CD4-positive, alpha-beta T cell treated with Interleukin-17A for 4 hours (primary cell): ENCODE measurements around the gene HAVCR1.
"Not testable (repeated sequence)": the region's sequence is repeated elsewhere in the genome, so short reads cannot be mapped to it uniquely, and the experiment has no call there.

Experiments used
- DNase-seq: peaks from one replicate; pipeline ENCODE4 v3.0.0-alpha.2; 2020; ENCODE audit warnings: mixed read lengths

The HAVCR1 gene

DNA sequence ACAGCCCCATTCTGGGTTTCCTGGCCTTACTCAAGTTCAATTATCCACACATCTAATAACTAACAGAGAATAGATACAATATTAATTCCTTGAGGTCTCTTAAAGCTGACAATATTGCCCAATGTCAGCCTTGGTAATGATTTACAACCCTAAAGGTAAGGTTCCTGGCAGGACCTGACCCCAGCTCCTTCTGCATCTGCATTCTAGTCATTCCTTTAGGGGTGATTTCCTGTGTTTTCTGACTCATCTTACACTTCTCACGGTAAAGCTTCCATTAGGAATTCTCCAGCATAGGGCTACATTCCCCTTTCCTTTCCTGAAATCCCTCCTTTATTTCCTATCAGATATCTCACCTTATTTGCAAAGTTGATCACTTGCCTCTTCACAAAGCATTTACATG is 9.3 kb downstream of the HAVCR1 start:
- DNase-seq = no peak

DNA sequence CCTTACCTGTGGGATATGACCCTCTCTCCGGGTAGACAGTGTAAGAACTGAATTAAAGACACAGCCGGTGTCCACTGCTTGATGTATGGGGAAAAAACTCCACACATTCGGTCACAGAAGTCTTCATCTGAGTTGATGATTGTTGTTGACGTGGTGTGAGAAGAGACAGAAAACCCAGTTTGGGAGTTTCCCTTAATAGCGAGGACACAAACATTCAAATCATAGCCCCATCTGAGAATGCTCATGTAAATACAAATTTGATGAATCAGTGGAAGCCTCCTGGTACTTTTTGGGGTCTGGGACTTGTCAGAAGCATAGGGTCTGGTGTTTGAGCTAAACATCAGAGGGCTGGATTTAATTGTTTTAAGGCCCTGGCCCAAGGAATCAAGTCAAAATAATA is 11.0 kb downstream of the HAVCR1 start:
- no peak for DNase-seq

DNA sequence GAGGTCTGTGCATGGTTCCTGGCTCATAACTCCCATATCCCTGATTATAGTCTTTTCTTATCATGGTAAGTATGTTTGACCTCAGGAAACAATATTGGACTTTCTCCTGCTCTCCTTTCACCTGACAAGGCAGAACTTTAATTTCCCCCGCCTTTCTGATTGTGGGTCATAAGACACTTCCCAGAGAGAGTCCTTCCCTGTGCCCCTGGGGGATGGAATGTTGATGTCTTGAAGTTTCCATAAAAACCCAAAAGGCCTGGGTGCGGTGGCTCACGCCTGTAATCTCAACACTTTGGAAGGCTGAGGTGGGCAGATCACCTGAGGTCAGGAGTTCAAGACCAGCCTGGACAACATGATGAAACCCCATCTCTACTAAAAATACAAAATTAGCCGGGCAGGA is 11.9 kb downstream of the HAVCR1 start:
- not testable (repeated sequence) for DNase-seq

DNA sequence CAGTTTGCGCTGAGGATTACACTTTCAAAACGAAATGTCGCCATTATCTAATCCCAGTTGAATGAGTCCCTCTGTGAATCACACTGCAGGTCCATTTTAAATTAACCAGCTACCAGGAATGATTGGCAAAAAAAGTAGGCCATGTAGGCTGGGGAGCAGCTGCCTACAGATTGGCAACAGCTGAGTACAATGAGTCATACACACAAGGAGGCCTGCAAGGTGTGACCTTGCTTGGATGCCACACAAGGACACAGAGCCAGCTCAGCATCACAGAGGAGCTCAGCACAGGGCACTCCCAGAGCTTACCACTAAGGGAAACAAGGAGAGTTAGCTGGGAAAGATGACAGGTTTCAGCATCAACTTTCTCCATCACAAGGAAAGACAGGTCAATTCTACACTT is 12.9 kb downstream of the HAVCR1 start:
- peak; percentile 12 for DNase-seq

DNA sequence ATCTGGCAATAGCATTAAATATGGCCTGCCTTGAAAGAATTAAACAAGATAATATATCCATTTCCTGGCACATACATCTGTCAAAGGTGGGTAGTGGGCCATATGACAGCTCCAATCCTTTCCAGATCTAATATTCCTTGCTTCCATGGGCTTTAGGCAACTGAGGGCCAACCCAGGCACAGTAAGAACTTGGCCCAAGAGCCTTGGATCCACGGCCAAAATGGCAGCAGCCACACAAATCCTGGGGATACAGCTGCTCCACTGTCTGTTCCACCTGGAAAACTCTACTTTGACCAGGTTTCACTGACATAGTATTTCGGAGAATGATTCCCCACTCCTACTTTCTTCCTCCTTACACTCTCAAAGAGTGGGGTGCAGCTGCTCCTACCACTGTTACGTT is 13.3 kb downstream of the HAVCR1 start:
- no peak for DNase-seq

DNA sequence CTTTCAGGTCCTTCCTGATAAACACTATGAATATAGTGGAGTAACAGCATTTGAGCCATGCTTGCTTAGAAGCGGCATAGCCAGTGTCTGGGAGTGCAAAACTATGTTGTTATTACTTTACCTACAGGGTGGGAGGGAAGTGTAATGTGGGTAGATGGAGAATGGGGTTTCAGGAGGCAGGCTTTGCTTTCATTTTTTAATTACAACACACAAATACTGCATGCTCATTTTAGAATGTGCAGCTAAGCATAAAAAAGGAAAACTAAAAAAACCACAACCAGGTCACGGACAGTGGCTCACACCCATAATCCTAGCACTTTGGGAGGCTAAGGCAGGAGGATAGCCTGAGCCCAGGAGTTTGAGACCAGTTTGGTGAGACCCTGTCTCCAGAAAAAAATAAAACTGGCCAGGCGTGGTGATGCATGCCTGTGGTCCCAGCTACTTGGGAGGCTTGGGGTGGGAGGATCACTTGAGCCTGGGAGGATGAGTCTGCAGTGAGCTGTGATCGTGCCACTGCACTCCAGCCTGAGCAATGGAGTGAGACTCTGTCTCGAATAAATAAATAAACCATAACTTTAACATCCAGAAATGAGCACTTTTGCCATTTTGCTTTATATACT is 20.2 kb downstream of the HAVCR1 start:
- no peak for DNase-seq

DNA sequence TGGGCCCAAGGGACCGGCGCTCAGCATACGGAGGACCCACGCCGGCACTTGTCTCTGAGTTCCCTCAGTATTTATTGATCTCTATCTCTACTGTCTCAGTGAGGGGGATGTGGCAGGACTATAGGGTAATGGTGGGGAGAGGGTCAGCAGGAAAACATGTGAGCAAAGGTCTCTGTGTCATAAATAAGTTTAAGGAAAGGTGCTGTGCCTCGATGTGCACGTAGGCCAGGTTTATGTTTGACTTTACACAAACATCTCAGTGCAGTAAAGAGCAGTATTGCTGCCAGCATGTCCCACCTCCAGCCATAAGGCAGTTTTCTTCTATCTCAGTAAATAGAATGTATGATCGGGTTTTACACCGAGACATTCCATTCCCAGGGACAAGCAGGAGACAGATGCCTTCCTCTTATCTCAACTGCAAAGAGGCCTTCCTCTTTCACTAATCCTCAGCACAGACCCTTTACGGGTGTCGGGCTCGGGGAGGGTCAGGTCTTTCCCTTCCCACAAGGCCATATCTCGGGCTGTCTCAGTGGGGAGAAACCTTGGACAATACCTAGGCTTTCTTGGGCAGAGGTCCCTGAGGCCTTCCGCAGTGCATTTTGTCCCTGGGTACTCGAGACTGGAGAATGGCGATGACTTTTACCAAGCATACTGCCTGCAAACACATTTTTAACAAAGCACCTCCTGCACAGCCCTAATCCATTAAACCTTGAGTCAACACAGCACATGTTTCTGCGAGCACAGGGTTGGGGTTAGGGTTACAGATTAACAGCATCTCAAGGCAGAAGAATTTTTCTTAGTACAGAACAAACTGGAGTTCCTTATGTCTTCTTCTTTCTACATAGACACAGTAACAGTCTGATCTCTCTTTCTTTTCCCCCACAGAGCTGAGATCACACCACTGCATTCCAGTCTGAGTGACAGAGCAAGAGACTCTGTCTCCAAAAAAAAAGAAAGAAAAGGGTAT is 24.5 kb downstream of the HAVCR1 start:
- not testable (repeated sequence) for DNase-seq

DNA sequence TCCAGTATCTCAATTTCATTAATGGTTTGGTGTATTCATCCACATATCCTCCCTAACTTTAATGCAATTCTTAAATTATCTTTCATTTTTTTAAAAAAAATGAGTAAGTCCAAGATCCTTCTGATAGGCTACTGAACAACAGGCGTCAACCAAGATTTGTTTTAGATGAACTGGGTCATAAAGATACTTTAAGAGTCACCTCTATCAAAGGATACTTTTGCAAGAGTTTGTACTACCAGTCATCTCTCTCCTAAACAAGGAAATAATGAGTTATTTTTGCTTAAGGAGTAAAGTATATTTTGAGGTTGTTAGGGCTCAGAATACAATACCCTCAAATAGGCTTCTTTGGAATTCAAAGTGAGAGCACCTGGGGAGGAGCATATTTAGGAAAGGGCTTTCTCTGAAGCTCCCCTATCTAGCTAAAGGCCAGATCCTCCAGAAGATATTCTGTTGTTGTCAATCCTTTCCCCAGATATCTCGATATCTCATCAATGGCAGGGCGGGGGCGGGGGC is 25.8 kb downstream of the HAVCR1 start:
- no peak for DNase-seq

DNA sequence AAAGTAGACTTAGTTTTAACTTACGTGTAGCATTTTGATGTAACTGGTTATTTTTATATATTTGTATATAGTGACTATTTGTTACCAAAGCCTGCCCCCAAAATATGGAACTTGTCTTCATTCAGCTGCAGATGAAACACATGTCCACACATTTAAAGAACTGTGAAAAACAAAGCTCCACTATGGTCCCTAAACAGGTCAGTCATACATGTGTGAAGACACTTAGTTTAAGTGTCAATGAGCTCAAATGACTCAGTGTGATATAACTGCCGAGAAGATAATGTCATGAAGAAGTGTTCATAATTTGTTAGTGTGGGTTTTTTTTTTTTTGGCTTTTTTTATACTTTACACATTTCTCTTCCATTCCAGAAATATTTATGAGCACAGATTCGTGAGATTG is 28.2 kb downstream of the HAVCR1 start:
- no peak for DNase-seq

DNA sequence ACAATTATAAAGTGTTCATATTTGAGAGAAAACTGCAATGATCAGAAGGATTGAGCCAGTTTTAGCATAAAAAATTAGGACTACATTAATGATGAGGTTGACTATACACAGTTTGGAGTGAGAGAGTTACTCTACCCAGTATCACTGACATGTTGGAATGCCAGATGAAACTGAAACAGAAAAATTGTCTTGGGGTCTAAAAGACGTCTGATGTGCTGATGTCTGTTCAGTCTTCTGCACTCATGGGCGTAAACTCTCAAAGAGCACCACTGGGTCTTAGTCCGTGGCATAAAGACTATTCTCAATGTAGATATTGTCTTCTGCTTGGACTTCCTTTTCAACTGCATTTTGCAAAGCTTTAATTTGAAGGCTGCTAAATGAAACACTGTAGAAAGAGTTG is 29.5 kb downstream of the HAVCR1 start:
- no peak for DNase-seq

DNA sequence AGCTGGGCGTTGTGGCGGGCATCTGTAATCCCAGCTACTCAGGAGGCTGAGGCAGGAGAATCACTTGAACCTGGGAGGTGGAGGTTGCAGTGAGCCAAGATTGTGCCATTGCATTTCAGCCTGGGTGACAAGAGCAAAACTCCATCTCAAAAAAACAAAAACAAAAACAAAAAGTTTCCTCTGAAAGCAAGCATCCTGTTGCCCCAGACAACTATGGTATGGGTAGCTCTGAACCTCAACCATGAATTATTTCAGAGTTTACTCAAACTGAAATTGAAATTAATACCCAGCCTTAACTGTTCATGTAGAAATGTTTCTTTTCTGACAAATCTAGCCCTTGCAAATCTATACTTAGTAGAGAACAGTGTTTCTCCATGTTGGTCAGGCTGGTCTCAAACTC is 31.3 kb downstream of the HAVCR1 start:
- DNase-seq = not testable (repeated sequence)

DNA sequence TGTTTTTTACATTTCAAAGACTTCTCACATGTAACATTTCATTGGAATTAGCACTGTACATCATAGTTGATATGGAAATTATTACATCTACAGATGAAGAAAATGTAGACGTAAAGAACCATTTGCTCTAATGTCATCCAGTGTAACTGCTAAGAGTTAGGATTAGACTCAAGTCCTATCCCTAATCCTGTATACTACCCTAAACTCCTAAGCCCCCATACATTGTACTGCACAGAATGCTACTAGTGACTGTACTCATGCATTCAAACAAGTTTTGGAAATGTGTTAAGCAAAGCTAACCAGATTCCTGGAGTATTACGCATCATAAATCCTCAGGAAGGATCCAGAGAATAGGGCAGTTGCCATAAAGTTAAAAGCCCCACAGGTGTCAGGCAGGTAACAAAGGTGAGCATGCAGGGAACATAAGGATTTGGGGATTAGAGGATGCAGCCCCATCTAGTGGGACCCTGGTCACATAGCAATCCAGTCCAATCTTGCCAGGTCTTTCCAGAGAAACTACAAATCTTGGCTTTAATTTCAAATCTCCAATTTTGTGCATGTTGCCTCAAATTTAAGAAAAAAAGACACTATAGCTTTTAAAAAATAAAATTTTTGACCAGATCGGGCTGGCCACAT is 32.0 kb downstream of the HAVCR1 start:
- no peak for DNase-seq

DNA sequence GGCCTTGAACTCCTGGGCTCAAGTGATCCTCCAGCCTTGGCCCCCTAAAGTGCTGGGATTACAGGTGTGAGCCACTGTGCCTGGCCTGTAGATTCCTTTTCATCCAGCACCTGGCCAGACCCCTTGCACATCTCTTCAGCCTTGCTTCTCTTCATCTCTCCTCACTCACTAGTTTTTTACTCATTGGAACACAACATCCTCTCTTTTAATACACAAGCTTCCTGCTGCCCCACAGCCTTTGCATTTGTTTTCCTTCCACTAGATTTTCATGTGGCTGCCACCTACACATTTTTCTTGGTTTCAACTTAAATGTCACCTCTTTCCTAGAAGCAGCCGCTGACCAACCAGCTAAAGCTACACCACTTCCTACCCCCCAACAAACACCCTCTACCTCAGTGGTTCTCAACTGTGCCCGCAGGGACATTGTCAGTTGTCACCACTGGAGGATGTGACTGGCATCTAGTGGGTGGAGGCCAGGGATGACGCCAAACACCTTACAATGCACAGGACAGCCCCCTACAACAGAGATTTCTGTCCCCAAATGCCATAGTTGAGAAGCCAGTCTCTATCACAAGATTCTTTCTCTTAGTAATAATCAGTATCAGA is 33.7 kb downstream of the HAVCR1 start:
- DNase-seq = peak; percentile 33

DNA sequence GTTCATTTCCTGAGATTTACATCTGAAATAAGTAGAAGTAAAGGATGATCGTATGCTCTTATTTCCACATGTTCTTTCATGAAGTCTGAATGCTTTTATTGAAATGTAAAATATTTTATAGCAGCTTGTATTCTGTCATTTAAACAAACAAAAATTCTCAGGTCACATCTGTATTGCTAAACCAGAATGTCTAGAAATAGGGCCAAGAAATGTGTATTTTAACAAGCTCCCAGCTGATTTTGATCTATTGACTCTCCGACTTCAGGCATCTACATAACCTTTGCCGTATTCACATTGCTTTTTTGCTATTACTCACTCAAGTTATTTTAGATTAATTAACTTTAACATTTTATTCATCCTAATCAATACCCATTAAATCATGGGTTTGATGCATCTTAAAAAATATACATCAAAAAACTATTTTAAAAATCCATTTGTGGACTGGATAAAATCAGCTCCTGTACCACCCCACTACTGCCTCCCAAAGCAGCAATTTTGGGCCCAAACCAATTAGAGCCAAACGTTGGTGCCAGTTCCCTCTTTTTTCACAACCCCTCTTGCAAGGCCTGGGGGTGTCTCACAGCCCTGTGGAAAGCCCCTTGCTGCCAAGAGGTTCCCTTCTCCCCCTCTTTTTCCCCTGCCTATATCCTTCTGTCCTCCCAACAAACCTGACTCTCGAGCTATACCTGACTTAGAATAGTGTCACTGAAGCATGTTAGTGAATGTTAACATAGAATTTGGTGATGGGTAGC is 34.5 kb downstream of the HAVCR1 start:
- no peak for DNase-seq

DNA sequence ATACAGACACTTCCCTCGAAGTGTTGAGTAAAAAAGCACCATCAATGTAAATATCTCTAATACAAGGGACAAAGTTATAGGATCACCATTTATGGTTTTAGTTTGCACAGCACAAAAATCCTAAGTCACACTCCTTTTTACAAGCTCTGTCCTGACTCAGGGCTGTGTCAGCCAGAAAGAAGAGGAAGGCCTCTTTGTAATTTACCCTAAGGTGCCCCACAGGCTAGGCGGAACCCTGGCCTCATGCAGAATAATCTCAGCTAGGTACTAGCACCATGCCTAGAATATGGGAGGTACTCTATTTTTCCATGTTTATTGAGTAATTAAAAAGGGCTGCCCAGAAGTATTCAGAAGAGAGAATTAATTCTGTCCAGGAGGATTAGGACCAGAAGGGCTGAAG is 36.9 kb downstream of the HAVCR1 start:
- DNase-seq = no peak

DNA sequence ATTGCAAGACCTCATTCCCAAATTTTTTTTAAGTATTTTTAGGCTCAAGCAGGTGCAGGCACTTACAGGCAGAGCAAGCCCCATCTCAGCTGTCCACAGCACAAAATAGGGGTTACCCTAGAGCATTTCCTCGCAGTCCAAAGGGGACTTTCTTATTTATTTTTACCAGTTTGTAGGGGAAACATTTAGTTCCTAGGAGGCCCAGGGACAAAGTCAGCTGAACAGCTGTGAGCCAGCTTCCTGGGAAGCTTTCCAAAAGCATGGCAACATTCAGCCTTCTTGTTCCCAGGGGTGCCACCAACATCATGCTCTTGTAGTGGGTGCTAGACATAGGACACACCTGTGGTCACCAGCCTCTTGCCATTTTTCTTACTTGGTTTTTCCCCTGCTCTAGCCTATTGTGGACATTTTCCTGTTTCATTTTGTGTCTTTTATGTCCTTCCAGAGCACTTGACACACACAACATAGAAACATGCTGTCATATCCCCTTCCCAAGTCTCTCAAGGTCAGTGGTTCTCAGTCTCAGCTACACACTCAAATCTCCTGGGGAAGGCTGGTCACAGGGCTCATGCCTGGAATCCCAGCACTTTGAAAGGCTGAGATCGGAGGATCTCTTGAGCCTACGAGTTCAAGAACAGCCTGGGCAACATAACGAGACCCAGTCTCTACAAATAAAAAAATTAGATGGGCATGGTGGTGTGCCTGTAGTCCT is 38.2 kb downstream of the HAVCR1 start:
- DNase-seq = no peak

DNA sequence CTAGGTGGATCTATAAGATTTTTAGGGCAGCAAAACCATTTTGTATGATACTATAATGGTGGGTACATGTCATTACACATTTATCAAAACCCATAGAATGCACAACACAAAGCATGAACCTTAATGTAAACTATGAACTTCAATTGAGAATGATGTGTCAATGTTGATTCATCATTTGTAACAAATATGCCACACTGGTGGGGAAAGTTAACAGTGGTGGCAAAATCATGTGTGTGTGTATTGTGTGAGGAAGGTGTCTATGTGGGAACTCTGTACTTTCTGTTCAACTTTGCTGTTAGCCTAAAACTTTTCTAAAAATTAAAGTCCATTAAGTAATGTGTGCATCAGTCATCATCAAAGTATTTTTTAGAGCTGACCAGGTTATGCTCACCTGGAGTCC is 38.9 kb downstream of the HAVCR1 start:
- no peak for DNase-seq

DNA sequence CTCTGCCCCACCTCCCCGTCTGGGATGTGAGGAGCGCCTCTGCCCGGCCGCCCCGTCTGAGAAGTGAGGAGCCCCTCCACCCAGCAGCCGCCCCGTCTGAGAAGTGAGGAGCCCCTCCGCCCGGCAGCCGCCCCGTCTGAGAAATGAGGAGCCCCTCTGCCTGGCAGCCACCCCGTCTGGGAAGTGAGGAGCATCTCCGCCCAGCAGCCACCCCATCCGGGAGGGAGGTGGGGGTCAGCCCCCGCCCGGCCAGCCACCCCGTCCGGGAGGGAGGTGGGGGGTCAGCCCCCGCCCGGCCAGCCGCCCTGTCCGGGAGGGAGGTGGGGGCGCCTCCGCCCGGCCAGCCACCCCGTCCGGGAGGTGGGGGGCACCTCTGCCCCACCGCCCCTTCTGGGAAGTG is 44.8 kb downstream of the HAVCR1 start:
- not testable (repeated sequence) for DNase-seq

DNA sequence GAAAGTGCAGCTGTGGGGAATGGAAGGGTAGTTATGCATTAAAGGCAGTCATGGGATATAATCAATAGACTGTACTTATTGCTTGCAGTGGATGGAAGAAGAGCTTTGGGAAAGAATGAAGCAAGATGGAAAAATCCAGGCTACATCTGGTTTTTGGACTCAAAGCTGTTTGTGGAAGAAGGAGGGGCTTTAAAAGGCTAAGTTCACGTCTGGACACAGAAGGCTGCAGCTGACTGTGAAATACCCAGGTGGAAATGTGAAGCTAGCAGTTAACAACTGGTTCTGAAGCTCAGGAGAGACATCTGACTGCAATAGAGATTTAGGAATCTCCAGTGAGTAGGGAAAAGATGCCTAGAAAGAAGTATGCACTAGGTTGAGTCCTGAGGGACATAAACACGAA is 52.7 kb downstream of the HAVCR1 start:
- no peak for DNase-seq

DNA sequence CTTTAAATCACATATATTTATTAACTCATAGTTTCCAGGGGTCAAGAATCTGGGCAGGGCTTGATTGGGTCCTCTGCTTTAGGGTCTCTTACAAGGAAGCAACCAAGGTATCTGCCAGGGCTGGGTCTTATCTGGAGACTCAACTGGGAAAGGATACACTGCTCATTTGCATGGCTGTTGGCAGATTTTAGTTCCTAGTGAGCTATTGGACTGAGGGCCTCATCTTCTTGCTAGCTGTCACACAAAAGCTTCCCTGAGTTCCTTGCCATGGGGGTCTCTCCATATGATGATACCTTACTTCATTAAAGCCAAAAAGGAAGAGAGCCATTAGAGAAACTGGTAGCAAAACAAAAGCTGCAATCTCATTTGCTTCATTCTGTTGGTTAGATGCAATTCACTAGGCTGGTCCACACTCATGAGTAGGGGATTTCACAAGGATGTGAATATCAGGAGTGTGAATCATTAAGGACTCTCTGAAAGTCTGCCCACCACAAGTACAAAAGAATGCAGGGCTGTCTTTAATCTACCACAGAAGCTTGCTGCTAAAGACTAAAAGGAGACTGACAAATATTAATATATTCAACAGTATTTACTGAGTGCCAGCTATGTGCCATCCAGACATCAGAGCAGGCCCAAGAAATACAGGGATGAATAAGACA is 53.9 kb downstream of the HAVCR1 start:
- no peak for DNase-seq

DNA sequence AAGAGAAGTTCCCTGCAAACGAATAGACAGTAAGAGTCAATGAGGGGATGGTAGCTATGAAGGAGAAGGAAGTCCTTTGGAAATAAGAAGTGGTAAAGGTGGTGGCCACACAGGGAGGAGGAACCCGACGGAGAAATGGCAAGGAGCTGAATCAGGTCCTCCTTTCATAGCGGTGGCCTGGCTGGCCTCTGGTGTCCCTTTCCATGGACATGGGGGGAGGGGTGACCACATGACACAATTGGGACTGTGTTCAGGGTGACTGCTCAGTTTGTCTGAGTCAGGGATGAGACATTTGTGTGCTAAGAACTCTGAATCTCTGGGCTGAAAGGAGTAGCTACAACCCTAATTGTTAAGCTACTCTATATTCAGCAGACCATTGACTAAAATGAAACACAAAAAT is 67.2 kb downstream of the HAVCR1 start:
- DNase-seq = no peak
